DOHH2 (cell line): ENCODE results near the gene ECHDC1.

Experiments used
- H3F3A ChIP-seq: fragments of 200-600 bp; sonication (generic), shearing (Covaris generic); 2 replicates; pipeline ENCODE4 v1.6.0; 2016; ENCODE audit warnings: antibody characterized with exemption, mild to moderate bottlenecking; ENCODE audit not compliant: control insufficient read depth, insufficient read depth
- H3K27ac ChIP-seq: fragments of 200-600 bp; sonication (generic); 2 replicates; pipeline ENCODE4 v1.5.1; 2014; ENCODE audit warnings: low read depth, mild to moderate bottlenecking, low read length, moderate library complexity
- H3K27me3 ChIP-seq: fragments of 200-600 bp; sonication (generic); 2 replicates; pipeline ENCODE4 v1.6.1; 2014; ENCODE audit warnings: mild to moderate bottlenecking, low read length, mixed read lengths; ENCODE audit not compliant: control insufficient read depth
- H3K36me3 ChIP-seq: fragments of 200-600 bp; sonication (generic); 2 replicates; pipeline ENCODE4 v1.6.1; 2014; ENCODE audit warnings: mild to moderate bottlenecking, low read length, moderate library complexity, mixed read lengths; ENCODE audit not compliant: control insufficient read depth
- H3K4me1 ChIP-seq: fragments of 200-600 bp; sonication (generic); 2 replicates; pipeline ENCODE4 v1.6.1; 2014; ENCODE audit warnings: mild to moderate bottlenecking, low read length, mixed read lengths; ENCODE audit not compliant: control insufficient read depth
- H3K4me2 ChIP-seq: fragments of 200-600 bp; sonication (generic); 2 replicates; pipeline ENCODE4 v1.6.0; 2014; ENCODE audit warnings: mild to moderate bottlenecking, low read length, moderate library complexity
- H3K4me3 ChIP-seq: fragments of 200-600 bp; sonication (generic); 2 replicates; pipeline ENCODE4 v1.5.1; 2014; ENCODE audit warnings: mild to moderate bottlenecking, low read length, mixed read lengths
- H3K79me2 ChIP-seq: fragments of 200-600 bp; sonication (generic); 2 replicates; pipeline ENCODE4 v1.6.1; 2014; ENCODE audit warnings: mild to moderate bottlenecking, low read length, mixed read lengths; ENCODE audit not compliant: control insufficient read depth
- H3K9me2 ChIP-seq: fragments of 200-600 bp; sonication (generic); replicated peaks from 2 replicates; pipeline ENCODE4 v1.6.1; 2014; ENCODE audit warnings: mild to moderate bottlenecking, low read length, mixed read lengths; ENCODE audit not compliant: control insufficient read depth
- H3K9me3 ChIP-seq: fragments of 200-600 bp; sonication (generic); 2 replicates; pipeline ENCODE4 v1.6.1; 2014; ENCODE audit warnings: antibody characterized with exemption, low read length, mixed read lengths; ENCODE audit not compliant: control insufficient read depth, insufficient read depth
- H4K20me1 ChIP-seq: fragments of 200-600 bp; sonication (generic); 2 replicates; pipeline ENCODE4 v1.6.0; 2014; ENCODE audit warnings: low read depth, mild to moderate bottlenecking, antibody characterized with exemption, low read length, moderate library complexity; ENCODE audit not compliant: control insufficient read depth, insufficient read depth
- CTCF ChIP-seq: fragments of 200-600 bp; sonication (generic); IDR thresholded peaks from one replicate; pipeline ENCODE4 v1.5.1; 2014; ENCODE audit warnings: antibody characterized with exemption, mild to moderate bottlenecking, low read depth, low read length; ENCODE audit not compliant: poor library complexity, severe bottlenecking
- EZH2phosphoT487 ChIP-seq: fragments of 200-600 bp; sonication (generic); IDR thresholded peaks from 2 replicates; pipeline ENCODE4 v1.6.1; 2017; ENCODE audit warnings: borderline replicate concordance, mild to moderate bottlenecking, antibody characterized with exemption, low read length, moderate library complexity, mixed read lengths

The ECHDC1 gene

GRCh38 chr6:127345521-127345920 lies 2.1 kb upstream of the ECHDC1 start:
- Histone ChIP-seq H3K27me3 (no peaks in the 10 kb centered on the region), H3K4me2 (no peak overlapping the region), H3K9me3 (no peaks in the 10 kb centered on the region), H3K36me3 (peaks cover 9% of the 10 kb centered on the region), H3F3A (peaks cover 19% of the 10 kb centered on the region), H3K27ac (no peak overlapping the region), H4K20me1 (peaks cover 6% of the 10 kb centered on the region; the same call in 1 of the 2 replicates), H3K9me2 (no peaks in the 10 kb centered on the region), H3K4me1 (peaks cover 37% of the 10 kb centered on the region), H3K4me3 (no peak overlapping the region), H3K79me2 (peaks cover 62% of the 10 kb centered on the region)
- TF ChIP-seq CTCF (no peak), EZH2phosphoT487 (no peak)

GRCh38 chr6:127343809-127344659 lies 625 bp upstream of the ECHDC1 start:
- H3K4me3 ChIP-seq: peak overlapping the region; percentile 96
- peak overlapping the region; percentile 74 for H3K27ac ChIP-seq
- H3F3A ChIP-seq: peaks cover 17% of the 10 kb centered on the region
- peaks cover 46% of the 10 kb centered on the region for H3K4me1 ChIP-seq
- peaks cover 18% of the 10 kb centered on the region for H3K36me3 ChIP-seq
- no peaks in the 10 kb centered on the region for H3K27me3 ChIP-seq
- TF ChIP-seq EZH2phosphoT487 (no peak), CTCF (no peak)
- H4K20me1 ChIP-seq: peaks cover 15% of the 10 kb centered on the region; the same call in 1 of the 2 replicates
- H3K9me3 ChIP-seq: no peaks in the 10 kb centered on the region
- peaks cover 77% of the 10 kb centered on the region for H3K79me2 ChIP-seq
- H3K9me2 ChIP-seq: no peaks in the 10 kb centered on the region
- H3K4me2 ChIP-seq: peak overlapping the region; percentile 97

GRCh38 chr6:127342296-127342945 lies 988 bp downstream of the ECHDC1 start:
- H3K4me2 ChIP-seq: peak overlapping the region; percentile 97
- H3K27ac ChIP-seq: peak overlapping the region; percentile 74
- H3F3A ChIP-seq: peaks cover 17% of the 10 kb centered on the region
- TF ChIP-seq CTCF (no peak), EZH2phosphoT487 (no peak)
- H3K4me3 ChIP-seq: peak overlapping the region; percentile 96
- H4K20me1 ChIP-seq: peaks cover 15% of the 10 kb centered on the region; the same call in 1 of the 2 replicates
- H3K9me3 ChIP-seq: no peaks in the 10 kb centered on the region
- H3K79me2 ChIP-seq: peaks cover 93% of the 10 kb centered on the region
- no peaks in the 10 kb centered on the region for H3K9me2 ChIP-seq
- H3K27me3 ChIP-seq: no peaks in the 10 kb centered on the region
- peaks cover 46% of the 10 kb centered on the region for H3K4me1 ChIP-seq
- H3K36me3 ChIP-seq: peaks cover 23% of the 10 kb centered on the region
